ENCODE data around the gene DERL2.

- TF ChIP-seq CTCF (IDR thresholded peaks at IDR 0.05) (no peak), POLR2A (IDR thresholded peaks at IDR 0.05) (no peak)
These were observed 14.2 kb upstream of the DERL2 start for GRCh38 chr17:5500247-5500588.

Data from breast epithelium (tissue), 3 donors.